ENCODE results near the gene ITPRIPL1. TPM values are rescaled to one million over a fixed set of nuclear protein-coding genes. Genes with fewer than 3 reads are reported as not detected.
"Not testable (repeated sequence)": the region's sequence is repeated elsewhere in the genome, so short reads cannot be mapped to it uniquely, and the experiment has no call there.

ITPRIPL1 gene
- total and polyA plus RNA-seq, 2 of the 8 experiments (the other 6 are each of a cell fraction or from before 2014, with no cell fraction given): 10.6 to 16.1 TPM

DNA sequence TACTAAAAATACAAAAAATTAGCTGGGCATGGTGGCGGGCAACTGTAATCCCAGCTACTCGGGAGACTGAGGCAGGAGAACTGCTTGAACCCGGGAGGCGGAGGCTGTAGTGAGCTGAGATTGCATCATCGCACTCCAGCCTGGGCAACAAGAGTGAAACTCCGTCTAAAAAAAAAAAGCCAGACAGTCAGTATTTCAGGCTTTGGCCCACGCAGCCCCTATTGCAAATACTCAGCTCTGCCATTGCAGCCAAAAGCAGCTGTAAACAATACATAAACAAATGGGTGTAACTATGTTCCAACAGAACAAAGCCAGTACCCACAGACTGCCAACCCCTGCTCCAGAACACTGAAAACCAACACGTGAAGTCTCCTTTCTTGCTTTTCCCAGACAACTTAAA is 30.8 kb upstream of the ITPRIPL1 start:
- H3K27ac ChIP-seq (ENCODE audit: low read depth, low read length); H2BK15ac ChIP-seq (ENCODE audit: low read length); H2BK12ac ChIP-seq (ENCODE audit: low read depth, low read length); H3K9me3 ChIP-seq (ENCODE audit: insufficient read depth in 2 of 2, low read depth in 1 of 2, low read length in 1 of 2); H4K8ac ChIP-seq (ENCODE audit: extremely low read depth, insufficient read depth, low read length); H3K23ac ChIP-seq (ENCODE audit: insufficient read length); H3K4me1 ChIP-seq (replicated peaks in 1 of 4; ENCODE audit: control insufficient read depth in 3 of 4, insufficient read depth in 4 of 4, low read length in 3 of 4); H3K27me3 ChIP-seq (replicated peaks in 1 of 4; ENCODE audit: control insufficient read depth in 3 of 4, extremely low read depth in 1 of 4, insufficient read depth in 3 of 4, low read length in 3 of 4); H2BK5ac ChIP-seq (ENCODE audit: low read depth, low read length); DNase-seq (ENCODE audit: low read depth in 1 of 2, low spot score in 2 of 2); H2BK120ac ChIP-seq (replicated peaks; ENCODE audit: low read depth, low read length); H3K9ac ChIP-seq (replicated peaks in 1 of 4; ENCODE audit: extremely low read depth in 1 of 4, low read depth in 3 of 4, low read length in 3 of 4); H3K79me2 ChIP-seq (ENCODE audit: control insufficient read depth in 1 of 2, insufficient read depth in 2 of 2, low read length in 2 of 2); H2AK5ac ChIP-seq (ENCODE audit: low read depth, low read length); H4K91ac ChIP-seq (replicated peaks; ENCODE audit: insufficient read length, low read length); H3K4ac ChIP-seq (replicated peaks; ENCODE audit: insufficient read length, low read depth, low read length); H3K4me3 ChIP-seq (ENCODE audit: extremely low read depth in 1 of 4, insufficient read depth in 2 of 4, low read depth in 3 of 4, low read length in 4 of 4); H4K5ac ChIP-seq (ENCODE audit: insufficient read length, low read depth, low read length); H4K20me1 ChIP-seq (replicated peaks in 1 of 2; ENCODE audit: control insufficient read depth in 1 of 2, insufficient read depth in 2 of 2, low read length in 2 of 2); H3K4me2 ChIP-seq (ENCODE audit: insufficient read depth in 1 of 2, low read depth in 2 of 2, low read length in 2 of 2); H2AFZ ChIP-seq (ENCODE audit: low read length); H3K14ac ChIP-seq (ENCODE audit: insufficient read length); H2BK20ac ChIP-seq (ENCODE audit: low read length); H3K18ac ChIP-seq (ENCODE audit: extremely low read depth, low read length); H3K23me2 ChIP-seq (ENCODE audit: low read depth, low read length); H3K56ac ChIP-seq (replicated peaks; ENCODE audit: insufficient read length, low read depth, low read length); H3K79me1 ChIP-seq (ENCODE audit: low read depth, low read length); FAIRE-seq: not testable (repeated sequence)
- POLR2A ChIA-PET (ENCODE audit: partially characterized antibody): interaction anchor here (0.9 to 5.4 kb wide), 6 partner anchors 8 to 51 kb away, joined by 3 to 20 read pairs (median 4); no protein-coding TSS in a partner anchor
- 97% methylated on average over 8 of the region's 8 CpGs; no CpG with 5 or more reads in 1 of the 2 experiments for WGBS, 2 experiments (ENCODE audit: extremely low coverage in 1 of 2, insufficient coverage in 1 of 2, insufficient read length in 1 of 2, insufficient replicate concordance in 2 of 2, low coverage in 1 of 2, low lambda C conversion rate in 2 of 2, missing lambda C conversion rate in 1 of 2)
- CTCF ChIA-PET (ENCODE audit: partially characterized antibody): interaction anchor here (2.3 kb wide), 1 partner anchor 51 kb away, joined by 8 read pairs; no protein-coding TSS in a partner anchor
- peaks cover 66 to 98% (median 94%) of the 10 kb centered on the region in 4 experiments for H3K36me3 ChIP-seq (ENCODE audit: control insufficient read depth in 2 of 4, insufficient read depth in 4 of 4, low read length in 3 of 4)

Data from H1 (cell line).